ENCODE measurements around the gene S100A6.
"Not testable (repeated sequence)": the region's sequence is repeated elsewhere in the genome, so short reads cannot be mapped to it uniquely, and the experiment has no call there.

Gene S100A6

GRCh38 chr1:153520818-153521476 is 14.8 kb downstream of the S100A6 start:
- no peak overlapping the region for H3K4me2 ChIP-seq (ENCODE audit: low read length)
- no peak overlapping the region for H3K9ac ChIP-seq (ENCODE audit: low read depth, low read length)
- no peak overlapping the region for H3K4me3 ChIP-seq (ENCODE audit: low read length)
- no peaks in the 10 kb centered on the region for H3K36me3 ChIP-seq (ENCODE audit: insufficient read depth, low read length)
- no peaks in the 10 kb centered on the region for H3K27me3 ChIP-seq (ENCODE audit: control insufficient read depth, insufficient read depth, low read length)
- no peaks in the 10 kb centered on the region for H3K9me3 ChIP-seq (replicated peaks; ENCODE audit: low read length)
- peaks cover 4% of the 10 kb centered on the region for H3K4me1 ChIP-seq (ENCODE audit: control insufficient read depth, insufficient read depth, low read length)

- H3K9ac ChIP-seq (ENCODE audit: low read depth, low read length); H3K4me1 ChIP-seq (ENCODE audit: control insufficient read depth, insufficient read depth, low read length); H3K4me2 ChIP-seq (ENCODE audit: low read length); H3K9me3 ChIP-seq (replicated peaks; ENCODE audit: low read length); H3K4me3 ChIP-seq (ENCODE audit: low read length); H3K36me3 ChIP-seq (ENCODE audit: insufficient read depth, low read length); H3K27me3 ChIP-seq (ENCODE audit: control insufficient read depth, insufficient read depth, low read length): not testable (repeated sequence)
Observed at GRCh38 chr1:153520137-153520691, 15.6 kb downstream of the S100A6 start.

- no peak overlapping the region for H3K4me3 ChIP-seq (ENCODE audit: low read length)
- H3K4me2 ChIP-seq (ENCODE audit: low read length) = no peak overlapping the region
- H3K9ac ChIP-seq (ENCODE audit: low read depth, low read length) = no peak overlapping the region
- H3K9me3 ChIP-seq (replicated peaks; ENCODE audit: low read length) = no peaks in the 10 kb centered on the region
- no peaks in the 10 kb centered on the region for H3K27me3 ChIP-seq (ENCODE audit: control insufficient read depth, insufficient read depth, low read length)
- no peaks in the 10 kb centered on the region for H3K36me3 ChIP-seq (ENCODE audit: insufficient read depth, low read length)
- no peaks in the 10 kb centered on the region for H3K4me1 ChIP-seq (ENCODE audit: control insufficient read depth, insufficient read depth, low read length)
Observed at GRCh38 chr1:153519242-153519641, 16.5 kb downstream of the S100A6 start.

GRCh38 chr1:153515504-153516394 is 20.0 kb downstream of the S100A6 start:
- H3K9ac ChIP-seq (ENCODE audit: low read depth, low read length) = no peak overlapping the region

GRCh38 chr1:153513666-153514065 is 22.1 kb downstream of the S100A6 start:
- no peaks in the 10 kb centered on the region for H3K36me3 ChIP-seq (ENCODE audit: insufficient read depth, low read length)
- no peak overlapping the region for H3K4me2 ChIP-seq (ENCODE audit: low read length)
- peaks cover 3% of the 10 kb centered on the region for H3K4me1 ChIP-seq (ENCODE audit: control insufficient read depth, insufficient read depth, low read length)
- no peak overlapping the region for H3K4me3 ChIP-seq (ENCODE audit: low read length)
- no peak overlapping the region for H3K9ac ChIP-seq (ENCODE audit: low read depth, low read length)
- H3K9me3 ChIP-seq (replicated peaks; ENCODE audit: low read length) = no peaks in the 10 kb centered on the region
- H3K27me3 ChIP-seq (ENCODE audit: control insufficient read depth, insufficient read depth, low read length) = no peaks in the 10 kb centered on the region

More at GRCh38 chr1:153515504-153516394, 20.0 kb downstream of the S100A6 start:
- Histone ChIP-seq H3K4me2 (ENCODE audit: low read length) (no peak overlapping the region), H3K36me3 (ENCODE audit: insufficient read depth, low read length) (no peaks in the 10 kb centered on the region), H3K9me3 (replicated peaks; ENCODE audit: low read length) (no peaks in the 10 kb centered on the region), H3K4me1 (ENCODE audit: control insufficient read depth, insufficient read depth, low read length) (peaks cover 3% of the 10 kb centered on the region), H3K4me3 (ENCODE audit: low read length) (no peak overlapping the region), H3K27me3 (ENCODE audit: control insufficient read depth, insufficient read depth, low read length) (no peaks in the 10 kb centered on the region)

- Histone ChIP-seq H3K27me3 (ENCODE audit: control insufficient read depth, insufficient read depth, low read length) (no peaks in the 10 kb centered on the region), H3K4me3 (ENCODE audit: low read length) (no peak overlapping the region), H3K9ac (ENCODE audit: low read depth, low read length) (no peak overlapping the region), H3K36me3 (ENCODE audit: insufficient read depth, low read length) (no peaks in the 10 kb centered on the region), H3K4me1 (ENCODE audit: control insufficient read depth, insufficient read depth, low read length) (peaks cover 8% of the 10 kb centered on the region), H3K9me3 (replicated peaks; ENCODE audit: low read length) (no peaks in the 10 kb centered on the region), H3K4me2 (ENCODE audit: low read length) (no peak overlapping the region)
Observed at GRCh38 chr1:153513023-153513422, 22.8 kb downstream of the S100A6 start.

GRCh38 chr1:153510984-153511410 is 24.8 kb downstream of the S100A6 start:
- no peak overlapping the region for H3K4me3 ChIP-seq (ENCODE audit: low read length)
- no peaks in the 10 kb centered on the region for H3K9me3 ChIP-seq (replicated peaks; ENCODE audit: low read length)
- H3K9ac ChIP-seq (ENCODE audit: low read depth, low read length) = peak overlapping the region; percentile 59
- no peaks in the 10 kb centered on the region for H3K36me3 ChIP-seq (ENCODE audit: insufficient read depth, low read length)
- peaks cover 28% of the 10 kb centered on the region for H3K4me1 ChIP-seq (ENCODE audit: control insufficient read depth, insufficient read depth, low read length)
- no peak overlapping the region for H3K4me2 ChIP-seq (ENCODE audit: low read length)
- H3K27me3 ChIP-seq (ENCODE audit: control insufficient read depth, insufficient read depth, low read length) = no peaks in the 10 kb centered on the region

GRCh38 chr1:153509729-153510354 is 25.9 kb downstream of the S100A6 start:
- no peaks in the 10 kb centered on the region for H3K9me3 ChIP-seq (replicated peaks; ENCODE audit: low read length)
- peaks cover 36% of the 10 kb centered on the region for H3K4me1 ChIP-seq (ENCODE audit: control insufficient read depth, insufficient read depth, low read length)
- no peaks in the 10 kb centered on the region for H3K27me3 ChIP-seq (ENCODE audit: control insufficient read depth, insufficient read depth, low read length)
- H3K4me3 ChIP-seq (ENCODE audit: low read length) = no peak overlapping the region
- no peaks in the 10 kb centered on the region for H3K36me3 ChIP-seq (ENCODE audit: insufficient read depth, low read length)
- no peak overlapping the region for H3K4me2 ChIP-seq (ENCODE audit: low read length)
- H3K9ac ChIP-seq (ENCODE audit: low read depth, low read length) = no peak overlapping the region

- H3K27me3 ChIP-seq (ENCODE audit: control insufficient read depth, insufficient read depth, low read length) = no peaks in the 10 kb centered on the region
- no peak overlapping the region for H3K4me3 ChIP-seq (ENCODE audit: low read length)
- H3K36me3 ChIP-seq (ENCODE audit: insufficient read depth, low read length) = no peaks in the 10 kb centered on the region
- no peak overlapping the region for H3K4me2 ChIP-seq (ENCODE audit: low read length)
- H3K9me3 ChIP-seq (replicated peaks; ENCODE audit: low read length) = no peaks in the 10 kb centered on the region
- H3K4me1 ChIP-seq (ENCODE audit: control insufficient read depth, insufficient read depth, low read length) = peaks cover 36% of the 10 kb centered on the region
- no peak overlapping the region for H3K9ac ChIP-seq (ENCODE audit: low read depth, low read length)
Observed at GRCh38 chr1:153509036-153509435, 26.8 kb downstream of the S100A6 start.

GRCh38 chr1:153507926-153508583 is 27.7 kb downstream of the S100A6 start:
- peaks cover 36% of the 10 kb centered on the region for H3K4me1 ChIP-seq (ENCODE audit: control insufficient read depth, insufficient read depth, low read length)
- no peak overlapping the region for H3K4me3 ChIP-seq (ENCODE audit: low read length)
- H3K27me3 ChIP-seq (ENCODE audit: control insufficient read depth, insufficient read depth, low read length) = no peaks in the 10 kb centered on the region

More at GRCh38 chr1:153507926-153508583, 27.7 kb downstream of the S100A6 start:
- Histone ChIP-seq H3K4me2 (ENCODE audit: low read length) (no peak overlapping the region), H3K9me3 (replicated peaks; ENCODE audit: low read length) (no peaks in the 10 kb centered on the region), H3K36me3 (ENCODE audit: insufficient read depth, low read length) (no peaks in the 10 kb centered on the region), H3K9ac (ENCODE audit: low read depth, low read length) (no peak overlapping the region)
